ENCODE data around the gene RNASE1.
"Not testable (repeated sequence)": the region's sequence is repeated elsewhere in the genome, so short reads cannot be mapped to it uniquely, and the experiment has no call there.

RNASE1 gene

DNA sequence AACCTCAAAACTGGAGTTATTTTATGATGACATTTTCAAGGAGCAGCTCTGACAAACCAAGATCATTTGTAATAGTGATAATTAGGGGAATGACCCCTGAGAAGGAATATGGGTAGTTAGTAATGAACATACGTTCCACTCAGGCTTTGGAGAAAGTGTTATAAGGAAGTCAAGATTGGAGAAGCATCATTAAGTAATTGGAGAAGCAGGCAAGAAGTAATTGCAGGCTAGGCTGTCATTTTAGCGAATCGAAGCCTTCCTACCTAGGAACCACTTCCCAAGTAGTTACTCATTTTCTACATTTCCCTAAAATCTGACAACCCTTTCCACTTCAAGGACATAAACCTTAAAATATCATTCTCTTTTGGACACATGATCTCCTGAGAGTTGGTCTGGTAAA, 33.2 kb downstream of the RNASE1 start:
- DNase-seq: no peak

DNA sequence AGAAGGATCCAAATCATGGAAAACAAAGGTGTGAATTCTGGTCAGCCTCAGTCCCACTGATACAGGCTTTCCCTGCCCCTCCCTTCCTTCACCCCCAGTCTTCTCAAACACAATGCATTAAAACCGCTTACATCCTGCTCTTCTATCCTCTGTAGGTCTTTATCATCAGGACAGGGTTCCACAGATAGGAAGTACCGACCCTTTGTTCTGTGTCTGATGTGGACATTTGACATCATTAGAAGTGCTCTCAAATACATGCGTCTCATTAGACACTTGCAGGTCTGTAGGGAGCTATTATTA, 34.1 kb downstream of the RNASE1 start:
- no peak for DNase-seq

DNA sequence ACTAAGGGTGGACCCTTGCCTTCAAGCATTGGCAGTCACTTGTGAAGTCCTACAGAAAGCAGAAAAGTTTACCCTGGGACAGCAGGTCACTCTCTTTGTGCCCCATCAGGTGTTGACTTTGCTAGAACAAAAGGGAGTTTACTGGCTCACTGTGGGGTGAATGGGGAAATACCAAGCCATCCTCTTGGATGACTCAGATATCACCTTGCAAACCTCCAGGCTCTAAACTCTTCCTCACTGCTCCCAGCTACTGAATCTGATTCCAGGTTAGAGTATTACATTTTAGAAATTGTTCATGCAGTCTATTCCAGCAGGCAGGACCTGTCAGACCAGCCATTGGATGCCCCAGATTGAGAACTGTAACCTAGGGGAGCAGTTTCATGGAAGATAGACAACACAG, 41.7 kb downstream of the RNASE1 start:
- DNase-seq: no peak

DNA sequence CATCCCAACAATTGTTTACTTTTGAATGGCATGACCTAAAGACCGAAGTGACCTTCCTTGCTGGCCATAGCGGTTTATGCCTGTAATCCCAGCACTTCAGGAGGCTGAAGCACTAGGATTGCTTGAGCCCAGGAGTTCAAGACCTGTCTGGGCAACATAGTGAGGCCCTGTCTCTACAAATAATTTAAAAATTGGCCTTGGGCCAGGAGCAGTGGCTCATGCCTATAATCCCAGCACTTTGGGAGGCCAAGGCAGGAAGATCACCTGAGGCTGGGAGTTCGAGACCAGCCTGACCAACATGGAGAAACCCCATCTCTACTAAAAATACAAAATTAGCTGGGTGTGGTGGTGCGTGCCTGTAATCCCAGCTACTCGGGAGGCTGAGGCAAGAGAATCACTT, 43.2 kb downstream of the RNASE1 start:
- DNase-seq: not testable (repeated sequence)

DNA sequence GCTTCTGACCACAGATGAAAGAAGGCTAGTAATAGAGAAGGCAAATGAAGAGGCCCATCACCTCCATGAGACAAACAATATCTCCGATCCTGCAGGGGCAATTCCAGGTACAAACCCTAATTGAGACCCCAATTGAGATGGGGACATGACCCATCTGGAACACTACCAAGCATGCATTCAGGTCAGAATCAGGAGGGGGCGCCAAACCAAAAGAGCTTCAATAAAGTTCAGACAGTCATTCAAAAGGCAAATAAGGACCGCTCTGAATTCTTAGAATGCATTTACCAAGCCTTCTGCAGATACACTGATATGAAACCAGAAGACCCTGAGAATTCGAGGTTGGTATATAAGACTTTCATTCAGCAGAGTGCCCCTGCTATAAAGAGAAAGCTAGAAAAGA, 44.7 kb downstream of the RNASE1 start:
- DNase-seq: peak; percentile 11

DNA sequence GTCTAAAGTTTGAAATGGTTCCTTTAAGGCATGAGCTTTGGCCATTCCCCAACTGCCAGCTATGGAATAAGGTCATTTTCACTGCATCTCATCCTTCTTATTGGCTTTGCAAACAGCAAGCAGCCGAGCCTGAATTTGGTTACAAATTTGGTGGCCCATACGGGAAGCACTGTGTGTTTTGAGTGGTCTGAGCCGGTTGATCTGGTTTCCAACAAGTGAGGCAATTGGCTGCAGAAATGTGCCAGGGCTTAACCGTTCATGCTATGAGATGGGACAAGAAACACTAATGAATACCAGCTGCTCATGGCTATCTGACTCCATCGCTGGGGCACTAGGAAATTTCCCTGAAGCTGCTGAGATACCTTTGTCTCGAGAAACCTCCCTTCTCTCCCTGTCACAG, 47.6 kb downstream of the RNASE1 start:
- no peak for DNase-seq

DNA sequence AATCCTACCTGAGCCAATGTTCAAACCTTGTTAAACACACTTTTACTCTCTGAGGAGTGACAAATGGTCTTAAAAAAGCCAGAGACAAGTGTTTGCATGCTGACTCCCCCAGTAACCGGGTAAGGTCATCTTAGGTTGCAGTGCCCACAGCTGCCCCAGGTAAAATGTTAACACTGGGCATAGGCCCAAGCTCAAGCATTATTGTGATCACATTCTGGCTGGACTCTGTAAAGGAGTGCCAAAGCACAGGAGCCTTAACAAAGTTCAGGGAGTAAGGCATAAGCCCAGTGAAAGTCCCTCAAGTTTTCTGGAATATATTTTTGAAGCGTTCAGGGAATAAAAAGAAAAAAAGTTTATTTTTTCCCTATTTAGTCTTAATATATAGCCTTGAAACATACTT, 48.3 kb downstream of the RNASE1 start:
- DNase-seq: no peak

DNA sequence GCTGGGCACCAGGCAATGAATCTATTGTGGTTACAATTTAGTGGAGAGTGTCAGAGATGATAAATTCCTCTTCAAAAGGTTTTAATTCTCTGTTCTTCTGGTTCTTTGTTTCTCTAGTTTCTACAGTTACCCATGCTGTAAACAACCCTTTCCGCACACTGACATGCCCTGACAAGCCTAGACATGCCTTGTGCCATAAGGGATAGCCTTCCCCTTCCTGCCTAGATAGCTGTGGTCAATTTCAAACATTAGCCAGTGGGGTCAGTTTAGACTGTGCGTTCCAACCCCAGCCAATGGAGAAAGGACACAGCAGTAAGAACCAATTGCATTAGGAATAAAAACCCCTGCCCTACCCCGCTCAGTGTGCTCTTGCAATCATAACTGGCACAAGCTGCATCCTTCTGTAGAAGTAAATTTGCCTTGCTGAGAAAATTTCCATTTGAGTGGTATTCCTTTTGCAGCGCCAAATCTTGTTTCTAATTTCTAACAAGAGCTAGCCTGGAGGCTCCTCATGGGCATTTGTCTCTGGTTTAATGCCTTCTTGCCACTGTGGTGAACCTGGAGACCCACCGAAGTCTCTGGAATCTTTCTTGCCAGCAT, 50.6 kb downstream of the RNASE1 start:
- DNase-seq: no peak
